Ishikawa (cell line): ENCODE data around the gene OR9I1.
A peak's percentile ranks its signal among the peaks of the same experiment; 100 is the strongest.

Experiments used
- CEBPB ChIP-seq: IDR thresholded peaks from 2 replicates; pipeline ENCODE4 v1.6.1; 2012
- CREB1 ChIP-seq: IDR thresholded peaks from 2 replicates; pipeline ENCODE4 v1.6.1; 2012; ENCODE audit warnings: low read depth
- EGR1 ChIP-seq: IDR thresholded peaks from 2 replicates; pipeline ENCODE4 v1.6.1; 2012
- EP300 ChIP-seq: IDR thresholded peaks from 2 replicates; pipeline ENCODE4 v1.6.1; 2012; ENCODE audit warnings: borderline replicate concordance
- FOXM1 ChIP-seq: IDR thresholded peaks from 2 replicates; pipeline ENCODE4 v1.6.1; 2012; ENCODE audit warnings: low read depth, borderline replicate concordance
- MAX ChIP-seq: IDR thresholded peaks from 2 replicates; pipeline ENCODE4 v1.6.1; 2012
- NFIC ChIP-seq: IDR thresholded peaks from 2 replicates; pipeline ENCODE4 v1.6.1; 2012
- RAD21 ChIP-seq: IDR thresholded peaks from 2 replicates; pipeline ENCODE4 v1.6.1; 2012; ENCODE audit warnings: low read depth
- TAF1 ChIP-seq: IDR thresholded peaks from 2 replicates; pipeline ENCODE4 v1.6.1; 2012; ENCODE audit warnings: low read depth, mild to moderate bottlenecking
- TCF12 ChIP-seq: IDR thresholded peaks from 2 replicates; pipeline ENCODE4 v1.6.1; 2012; ENCODE audit warnings: low read depth
- TEAD4 ChIP-seq: IDR thresholded peaks from 2 replicates; pipeline ENCODE4 v1.6.1; 2012
- USF1 ChIP-seq: IDR thresholded peaks from 2 replicates; pipeline ENCODE4 v1.6.1; 2012
- YY1 ChIP-seq: IDR thresholded peaks from 2 replicates; pipeline ENCODE4 v1.6.1; 2012; ENCODE audit warnings: low read depth
- ZBTB7A ChIP-seq: IDR thresholded peaks from 2 replicates; pipeline ENCODE4 v1.6.1; 2012; ENCODE audit warnings: low read depth
- TF ChIP-seq, protein P1 (sequence below): IDR thresholded peaks from 2 replicates; pipeline ENCODE4 v1.6.1; 2012; ENCODE audit warnings: low read depth, mild to moderate bottlenecking

OR9I1 gene, protein sequence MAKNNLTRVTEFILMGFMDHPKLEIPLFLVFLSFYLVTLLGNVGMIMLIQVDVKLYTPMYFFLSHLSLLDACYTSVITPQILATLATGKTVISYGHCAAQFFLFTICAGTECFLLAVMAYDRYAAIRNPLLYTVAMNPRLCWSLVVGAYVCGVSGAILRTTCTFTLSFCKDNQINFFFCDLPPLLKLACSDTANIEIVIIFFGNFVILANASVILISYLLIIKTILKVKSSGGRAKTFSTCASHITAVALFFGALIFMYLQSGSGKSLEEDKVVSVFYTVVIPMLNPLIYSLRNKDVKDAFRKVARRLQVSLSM

GRCh38 chr11:58125469-58125868 lies at the start of gene OR9I1:
Gene OR9I1 (minus strand): TSS chr11:58125530. CDS start chr11:58119444, 6,086 bp downstream.
- TF ChIP-seq TEAD4 = no peak
- TF ChIP-seq CREB1 = no peak
- TF ChIP-seq TCF12 = no peak
- no peak for TF ChIP-seq FOXM1
- TF ChIP-seq, protein P1, sequence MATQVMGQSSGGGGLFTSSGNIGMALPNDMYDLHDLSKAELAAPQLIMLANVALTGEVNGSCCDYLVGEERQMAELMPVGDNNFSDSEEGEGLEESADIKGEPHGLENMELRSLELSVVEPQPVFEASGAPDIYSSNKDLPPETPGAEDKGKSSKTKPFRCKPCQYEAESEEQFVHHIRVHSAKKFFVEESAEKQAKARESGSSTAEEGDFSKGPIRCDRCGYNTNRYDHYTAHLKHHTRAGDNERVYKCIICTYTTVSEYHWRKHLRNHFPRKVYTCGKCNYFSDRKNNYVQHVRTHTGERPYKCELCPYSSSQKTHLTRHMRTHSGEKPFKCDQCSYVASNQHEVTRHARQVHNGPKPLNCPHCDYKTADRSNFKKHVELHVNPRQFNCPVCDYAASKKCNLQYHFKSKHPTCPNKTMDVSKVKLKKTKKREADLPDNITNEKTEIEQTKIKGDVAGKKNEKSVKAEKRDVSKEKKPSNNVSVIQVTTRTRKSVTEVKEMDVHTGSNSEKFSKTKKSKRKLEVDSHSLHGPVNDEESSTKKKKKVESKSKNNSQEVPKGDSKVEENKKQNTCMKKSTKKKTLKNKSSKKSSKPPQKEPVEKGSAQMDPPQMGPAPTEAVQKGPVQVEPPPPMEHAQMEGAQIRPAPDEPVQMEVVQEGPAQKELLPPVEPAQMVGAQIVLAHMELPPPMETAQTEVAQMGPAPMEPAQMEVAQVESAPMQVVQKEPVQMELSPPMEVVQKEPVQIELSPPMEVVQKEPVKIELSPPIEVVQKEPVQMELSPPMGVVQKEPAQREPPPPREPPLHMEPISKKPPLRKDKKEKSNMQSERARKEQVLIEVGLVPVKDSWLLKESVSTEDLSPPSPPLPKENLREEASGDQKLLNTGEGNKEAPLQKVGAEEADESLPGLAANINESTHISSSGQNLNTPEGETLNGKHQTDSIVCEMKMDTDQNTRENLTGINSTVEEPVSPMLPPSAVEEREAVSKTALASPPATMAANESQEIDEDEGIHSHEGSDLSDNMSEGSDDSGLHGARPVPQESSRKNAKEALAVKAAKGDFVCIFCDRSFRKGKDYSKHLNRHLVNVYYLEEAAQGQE = peak; percentile 70
- no peak for TF ChIP-seq NFIC
- TF ChIP-seq ZBTB7A = no peak

DNA sequence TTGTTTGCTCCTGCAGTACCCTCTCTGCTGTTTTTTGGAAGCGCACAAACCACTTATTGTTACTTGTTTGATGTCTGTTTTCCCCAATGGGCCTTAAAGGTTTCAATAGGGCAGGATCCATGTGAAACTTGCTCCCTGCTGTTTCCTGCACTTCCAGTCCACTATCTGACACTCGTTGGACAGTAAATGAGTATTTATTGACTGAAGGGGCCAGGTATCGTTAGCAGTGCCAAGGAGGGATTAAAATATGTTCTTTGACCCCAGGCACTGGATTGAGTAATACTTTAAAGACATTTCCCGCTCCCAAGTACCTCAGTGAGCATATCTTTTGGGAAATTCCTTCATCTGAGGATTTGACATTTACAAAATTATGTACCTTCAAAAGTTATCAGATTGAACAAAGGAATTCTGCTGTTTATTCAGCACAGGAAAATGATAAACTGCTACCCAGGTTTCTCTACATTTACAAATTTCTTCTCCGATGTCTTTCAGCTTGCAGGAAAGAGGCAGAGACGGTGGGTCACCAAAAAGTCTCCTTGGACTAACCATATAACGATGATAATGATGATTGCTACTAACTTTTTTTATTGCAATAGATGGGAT lies 40.3 kb upstream of the OR9I1 start:
- no peak for TF ChIP-seq RAD21
- TF ChIP-seq TEAD4 = no peak
- no peak for TF ChIP-seq ZBTB7A
- TF ChIP-seq YY1 = no peak
- no peak for TF ChIP-seq CREB1
- no peak for TF ChIP-seq TAF1
- TF ChIP-seq FOXM1 = no peak
- no peak for TF ChIP-seq USF1
- no peak for TF ChIP-seq TCF12
- no peak for TF ChIP-seq EP300
- TF ChIP-seq MAX = no peak
- TF ChIP-seq NFIC = no peak
- TF ChIP-seq, protein P1 = no peak

GRCh38 chr11:58164990-58165389 lies 39.7 kb upstream of the OR9I1 start:
- TF ChIP-seq EP300 = no peak
- TF ChIP-seq EGR1 = no peak
- TF ChIP-seq CEBPB = no peak
- TF ChIP-seq CREB1 = no peak
- TF ChIP-seq ZBTB7A = no peak
- TF ChIP-seq, protein P1 = no peak
- TF ChIP-seq TEAD4 = no peak
- no peak for TF ChIP-seq TCF12
- TF ChIP-seq FOXM1 = no peak
- no peak for TF ChIP-seq YY1
- no peak for TF ChIP-seq NFIC
- no peak for TF ChIP-seq USF1

- no peak for TF ChIP-seq TEAD4
- TF ChIP-seq CREB1 = no peak
- no peak for TF ChIP-seq CEBPB
- no peak for TF ChIP-seq ZBTB7A
- no peak for TF ChIP-seq YY1
- TF ChIP-seq NFIC = no peak
- no peak for TF ChIP-seq RAD21
Measured at GRCh38 chr11:58164389-58164788, 39.1 kb upstream of the OR9I1 start.
